Trophoblast cell (in vitro differentiated cells and primary cell): ENCODE measurements around the gene MCCC2.
"Not testable (repeated sequence)": the region's sequence is repeated elsewhere in the genome, so short reads cannot be mapped to it uniquely, and the experiment has no call there.

Experiments
- DNase-seq, 2 donors: peaks; one replicate each; pipeline ENCODE4 v3.0.0-alpha.2; 2016
- H2AFZ ChIP-seq: 2 replicates; pipeline ENCODE4 v1.6.1; 2013; ENCODE audit warnings: low read length, moderate library complexity, mild to moderate bottlenecking; ENCODE audit not compliant: insufficient read depth, poor library complexity
- H2AK5ac ChIP-seq: 2 replicates; pipeline ENCODE4 v1.6.1; 2013; ENCODE audit warnings: mild to moderate bottlenecking, low read length
- H2BK120ac ChIP-seq: 2 replicates; pipeline ENCODE4 v1.6.1; 2013; ENCODE audit warnings: low read length, mild to moderate bottlenecking, moderate library complexity; ENCODE audit not compliant: insufficient read depth, poor library complexity
- H2BK12ac ChIP-seq: 2 replicates; pipeline ENCODE4 v1.6.1; 2013; ENCODE audit warnings: mild to moderate bottlenecking, low read length, moderate library complexity
- H2BK5ac ChIP-seq: 2 replicates; pipeline ENCODE4 v1.6.1; 2013; ENCODE audit warnings: low read length, low read depth, moderate library complexity, mild to moderate bottlenecking; ENCODE audit not compliant: poor library complexity
- H3K14ac ChIP-seq: 2 replicates; pipeline ENCODE4 v1.6.1; 2013; ENCODE audit warnings: mild to moderate bottlenecking, low read length
- H3K18ac ChIP-seq: 2 replicates; pipeline ENCODE4 v1.6.1; 2013; ENCODE audit warnings: mild to moderate bottlenecking, low read length
- H3K23ac ChIP-seq: 2 replicates; pipeline ENCODE4 v1.6.1; 2013; ENCODE audit warnings: low read length
- H3K27ac ChIP-seq: 2 replicates; pipeline ENCODE4 v1.5.1; 2013; ENCODE audit warnings: low read depth, mild to moderate bottlenecking, inconsistent platforms, low read length, moderate library complexity
- H3K27me3 ChIP-seq: 2 replicates; pipeline ENCODE4 v1.6.1; 2013; ENCODE audit warnings: inconsistent platforms, mild to moderate bottlenecking, low read length, moderate library complexity; ENCODE audit not compliant: insufficient read depth
- H3K36me3 ChIP-seq, 2 experiments: 1 replicate in 1 of 2; 2 replicates in 1 of 2; pipeline ENCODE4 v1.6.1; 2013; ENCODE audit warnings: low read length in 2 of 2, mild to moderate bottlenecking in 2 of 2, moderate library complexity in 1 of 2; ENCODE audit not compliant: insufficient read depth in 2 of 2, control insufficient read depth in 1 of 2
- H3K4ac ChIP-seq: 2 replicates; pipeline ENCODE4 v1.6.1; 2013; ENCODE audit warnings: low read depth, mild to moderate bottlenecking, low read length, moderate library complexity
- H3K4me1 ChIP-seq, 2 experiments: 1 replicate in 1 of 2; 2 replicates in 1 of 2; pipeline ENCODE4 v1.6.1; 2013; ENCODE audit warnings: low read length in 2 of 2, mild to moderate bottlenecking in 2 of 2, moderate library complexity in 1 of 2; ENCODE audit not compliant: insufficient read depth in 2 of 2, control insufficient read depth in 1 of 2
- H3K4me2 ChIP-seq: 2 replicates; pipeline ENCODE4 v1.6.1; 2013; ENCODE audit warnings: inconsistent platforms, mild to moderate bottlenecking, low read length, moderate library complexity
- H3K4me3 ChIP-seq: 2 replicates; pipeline ENCODE4 v1.5.1; 2013; ENCODE audit warnings: mild to moderate bottlenecking, low read depth, low read length, inconsistent platforms
- H3K79me1 ChIP-seq: one replicate; pipeline ENCODE4 v1.6.1; 2013; ENCODE audit warnings: low read length
- H3K79me2 ChIP-seq: 2 replicates; pipeline ENCODE4 v1.6.1; 2013; ENCODE audit warnings: low read length, mild to moderate bottlenecking; ENCODE audit not compliant: control insufficient read depth, insufficient read depth, poor library complexity
- H3K9ac ChIP-seq: 2 replicates; pipeline ENCODE4 v1.6.1; 2013; ENCODE audit warnings: mild to moderate bottlenecking, low read length
- H3K9me3 ChIP-seq: 2 replicates; pipeline ENCODE4 v1.6.1; 2013; ENCODE audit warnings: low read depth, mild to moderate bottlenecking, control low read depth, inconsistent platforms, low read length; ENCODE audit not compliant: insufficient read depth
- H4K12ac ChIP-seq: 2 replicates; pipeline ENCODE4 v1.6.1; 2013; ENCODE audit warnings: low read depth, mild to moderate bottlenecking, low read length, moderate library complexity
- H4K8ac ChIP-seq: 2 replicates; pipeline ENCODE4 v1.6.1; 2013; ENCODE audit warnings: low read depth, mild to moderate bottlenecking, low read length, moderate library complexity
- H4K91ac ChIP-seq: one replicate; pipeline ENCODE4 v1.6.1; 2013; ENCODE audit warnings: low read depth, mild to moderate bottlenecking, low read length, moderate library complexity
- WGBS: extraction: QIAGEN DNeasy Blood & Tissue Kit; methylation state at CpG from one replicate; pipeline ENCODE4 v1.1.7; 2013; ENCODE audit warnings: missing lambda C conversion rate; ENCODE audit not compliant: insufficient read length, insufficient coverage; ENCODE audit errors: extremely low coverage; 5-methylcytosine and 5-hydroxymethylcytosine counted together

MCCC2 gene

DNA sequence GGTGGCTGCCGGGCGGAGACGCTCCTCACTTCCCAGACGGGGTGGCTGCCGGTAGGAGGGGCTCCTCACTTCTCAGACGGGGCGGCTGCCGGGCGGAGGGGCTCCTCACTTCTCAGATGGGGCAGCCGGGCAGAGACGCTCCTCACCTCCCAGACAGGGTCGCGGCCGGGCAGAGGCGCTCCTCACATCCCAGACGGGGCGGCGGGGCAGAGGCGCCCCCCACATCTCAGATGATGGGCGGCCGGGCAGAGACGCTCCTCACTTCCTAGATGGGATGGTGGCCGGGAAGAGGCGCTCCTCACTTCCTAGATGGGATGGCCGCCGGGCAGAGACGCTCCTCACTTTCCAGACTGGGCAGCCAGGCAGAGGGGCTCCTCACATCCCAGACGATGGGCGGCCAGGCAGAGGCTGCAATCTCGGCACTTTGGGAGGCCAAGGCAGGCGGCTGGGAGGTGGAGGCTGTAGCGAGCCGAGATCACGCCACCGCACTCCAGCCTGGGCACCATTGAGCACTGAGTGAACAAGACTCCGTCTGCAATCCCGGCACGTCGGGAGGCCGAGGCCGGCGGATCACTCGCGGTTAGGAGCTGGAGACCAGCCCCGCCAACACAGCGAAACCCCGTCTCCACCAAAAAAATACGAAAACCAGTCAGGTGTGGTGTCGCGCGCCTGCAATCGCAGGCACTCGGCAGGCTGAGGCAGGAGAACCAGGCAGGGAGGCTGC, 35.0 kb upstream of the MCCC2 start:
- WGBS = no CpG with 5 or more reads among the region's 53 CpGs

DNA sequence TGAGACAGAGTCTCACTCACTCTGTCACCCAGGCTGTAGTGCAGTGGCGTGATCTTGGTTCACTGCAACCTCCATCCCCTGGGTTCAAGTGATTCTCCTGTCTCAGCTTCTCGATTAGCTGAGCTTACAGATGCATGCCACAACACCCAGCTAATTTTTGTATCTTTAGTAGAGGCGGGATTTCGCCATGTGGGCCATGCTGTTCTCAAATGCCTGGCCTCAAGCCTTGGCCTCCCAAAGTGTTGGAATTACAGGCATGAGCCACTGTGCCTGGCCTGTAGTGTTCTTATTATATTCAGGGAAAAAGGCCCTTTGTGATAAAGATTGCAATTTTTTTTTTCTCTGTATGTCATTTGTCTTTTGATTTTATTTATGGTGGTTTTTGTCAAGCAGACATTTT, 24.0 kb upstream of the MCCC2 start:
- Histone ChIP-seq H3K36me3 (peaks cover 8 to 27% of the 10 kb centered on the region in 2 experiments), H3K79me2 (no peaks in the 10 kb centered on the region), H3K27ac (no peak overlapping the region), H2BK5ac (no peak overlapping the region), H2BK120ac (no peak overlapping the region), H3K9me3 (no peaks in the 10 kb centered on the region), H4K91ac (no peak overlapping the region), H2AFZ (no peak overlapping the region), H3K27me3 (no peaks in the 10 kb centered on the region), H3K4ac (no peak overlapping the region), H2AK5ac (no peak overlapping the region), H4K12ac (no peak overlapping the region), H3K18ac (no peak overlapping the region), H3K14ac (no peak overlapping the region), H3K4me2 (no peak overlapping the region), H3K4me3 (no peak overlapping the region), H4K8ac (no peak overlapping the region), H3K23ac (no peak overlapping the region), H3K9ac (no peak overlapping the region), H3K4me1 (no peaks in the 10 kb centered on the region), H3K79me1 (no peaks in the 10 kb centered on the region), H2BK12ac (no peak overlapping the region)
- no CpG with 5 or more reads among the region's 4 CpGs for WGBS
- DNase-seq = peak; percentile 63 to 71

More for the DNA sequence above, 35.0 kb upstream of the MCCC2 start:
- H3K23ac ChIP-seq, H3K4me3 ChIP-seq, H3K18ac ChIP-seq, H2AFZ ChIP-seq, H4K8ac ChIP-seq, H3K79me2 ChIP-seq, H3K4ac ChIP-seq, H2AK5ac ChIP-seq, H4K91ac ChIP-seq, H3K4me2 ChIP-seq, H2BK120ac ChIP-seq, H3K14ac ChIP-seq, DNase-seq, H4K12ac ChIP-seq, H3K4me1 ChIP-seq, H2BK5ac ChIP-seq, H3K27ac ChIP-seq, H3K79me1 ChIP-seq, H3K27me3 ChIP-seq, H3K9me3 ChIP-seq, H3K9ac ChIP-seq, H2BK12ac ChIP-seq: not testable (repeated sequence)
- H3K36me3 ChIP-seq = peaks cover 30 to 32% of the 10 kb centered on the region in 2 experiments

DNA sequence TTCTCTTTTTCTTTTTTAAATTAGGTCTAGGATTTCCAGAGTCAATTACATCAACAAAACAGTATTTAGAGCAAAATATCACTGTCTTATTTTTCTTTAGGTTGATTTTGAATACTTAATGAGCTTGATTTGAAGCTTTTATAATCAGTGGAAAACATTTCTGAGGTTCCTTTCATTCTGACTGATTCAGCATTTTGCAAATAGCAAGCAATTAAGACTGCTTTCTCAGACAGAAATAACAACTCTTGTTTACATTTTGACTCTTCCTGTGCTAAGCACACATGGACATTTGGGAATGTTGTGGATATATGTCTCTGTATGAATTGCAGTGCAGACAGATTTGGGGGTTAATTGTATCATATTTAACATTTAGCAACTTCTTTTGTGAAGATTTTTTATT, 22.2 kb upstream of the MCCC2 start:
- no peak overlapping the region for H4K12ac ChIP-seq
- no peak overlapping the region for H4K91ac ChIP-seq
- H4K8ac ChIP-seq = no peak overlapping the region
- no peak overlapping the region for H3K4ac ChIP-seq
- no peak overlapping the region for H3K27ac ChIP-seq
- no peak overlapping the region for H3K4me3 ChIP-seq
- H3K36me3 ChIP-seq = peaks cover 8 to 24% of the 10 kb centered on the region in 2 experiments
- H3K4me1 ChIP-seq = peaks cover 0 to 3% of the 10 kb centered on the region in 2 experiments
- no peaks in the 10 kb centered on the region for H3K27me3 ChIP-seq
- no peak overlapping the region for H2BK12ac ChIP-seq
- no peak overlapping the region for H2AK5ac ChIP-seq
- H3K79me2 ChIP-seq = no peaks in the 10 kb centered on the region
- H3K23ac ChIP-seq = no peak overlapping the region
- H3K79me1 ChIP-seq = no peaks in the 10 kb centered on the region
- no peak overlapping the region for H2BK120ac ChIP-seq
- no peak overlapping the region for H2AFZ ChIP-seq
- DNase-seq = no peak
- no peak overlapping the region for H2BK5ac ChIP-seq
- no peak overlapping the region for H3K14ac ChIP-seq
- no peak overlapping the region for H3K18ac ChIP-seq
- H3K9ac ChIP-seq = no peak overlapping the region
- H3K4me2 ChIP-seq = no peak overlapping the region
- H3K9me3 ChIP-seq = no peaks in the 10 kb centered on the region

DNA sequence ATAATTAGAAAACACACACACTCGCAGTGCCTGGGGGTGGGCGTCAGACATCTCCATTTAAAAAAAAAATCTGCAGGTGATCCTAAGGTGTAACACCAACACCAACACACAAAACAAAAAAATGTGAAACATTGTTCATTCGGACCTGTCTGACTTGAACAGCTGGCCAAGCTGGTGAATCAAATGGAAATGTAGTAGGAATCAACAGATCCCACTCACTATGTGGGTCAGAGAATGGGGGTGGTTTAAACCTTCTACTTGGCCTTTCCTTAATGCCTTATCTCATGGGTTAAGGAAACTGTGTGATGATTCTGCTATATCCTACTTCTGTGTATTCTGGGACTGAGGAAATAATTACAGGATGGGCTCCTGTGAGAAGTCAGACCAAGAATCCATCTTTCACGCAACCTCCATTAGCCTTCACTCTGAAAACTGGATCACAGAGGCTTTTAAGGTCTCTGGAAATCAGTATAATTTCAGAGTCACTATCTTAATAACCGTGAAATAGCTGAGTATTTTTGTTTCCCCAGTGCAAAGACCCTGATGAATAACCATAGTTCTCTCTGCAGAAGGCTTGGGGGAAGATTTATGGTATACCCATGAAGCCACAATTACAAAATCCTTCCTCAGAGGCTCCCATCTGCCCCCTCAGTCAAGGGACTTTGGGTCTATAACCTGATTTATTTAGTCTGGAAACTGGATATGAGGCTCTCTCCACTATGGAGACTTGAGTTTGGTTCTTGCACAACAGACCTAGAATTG, 17.2 kb upstream of the MCCC2 start:
- H3K4me3 ChIP-seq = no peak overlapping the region
- H3K27ac ChIP-seq = no peak overlapping the region
- no peak overlapping the region for H2AK5ac ChIP-seq
- H3K79me1 ChIP-seq = peaks cover 2% of the 10 kb centered on the region
- peaks cover 5 to 9% of the 10 kb centered on the region in 2 experiments for H3K36me3 ChIP-seq
- no peaks in the 10 kb centered on the region for H3K79me2 ChIP-seq
- no peak overlapping the region for H2BK120ac ChIP-seq
- no peak overlapping the region for H3K14ac ChIP-seq
- no peaks in the 10 kb centered on the region for H3K9me3 ChIP-seq
- no peak overlapping the region for H4K8ac ChIP-seq
- no peak overlapping the region for H4K12ac ChIP-seq
- H2AFZ ChIP-seq = no peak overlapping the region
- H3K27me3 ChIP-seq = no peaks in the 10 kb centered on the region
- no peak overlapping the region for H3K23ac ChIP-seq
- no peak overlapping the region for H3K18ac ChIP-seq
- no peak overlapping the region for H3K4me2 ChIP-seq
- H3K4ac ChIP-seq = no peak overlapping the region
- no peak overlapping the region for H2BK12ac ChIP-seq
- no peak overlapping the region for H2BK5ac ChIP-seq
- no CpG with 5 or more reads among the region's 5 CpGs for WGBS
- peak in 1 of 2 donors; percentile 36 for DNase-seq
- peaks cover 2 to 3% of the 10 kb centered on the region in 2 experiments for H3K4me1 ChIP-seq
- no peak overlapping the region for H3K9ac ChIP-seq
- no peak overlapping the region for H4K91ac ChIP-seq
